CD4-positive, CD25-positive, alpha-beta regulatory T cell (primary cell): ENCODE measurements around the gene OASL. TPM values are rescaled to one million over a fixed set of nuclear protein-coding genes. Genes with fewer than 3 reads are reported as not detected.
"Not testable (repeated sequence)": the region's sequence is repeated elsewhere in the genome, so short reads cannot be mapped to it uniquely, and the experiment has no call there.

Experiments used
- ATAC-seq, 2 donors: fragments of 150-1000 bp; cut with Tn5 transposase; one replicate each; pipeline ENCODE4 v1.10.0; 2021; ENCODE audit warnings: low read depth in 2 of 2, moderate number of reproducible peaks in 2 of 2, moderate library complexity in 1 of 2
- DNase-seq, 3 donors: peaks; one replicate each; pipeline versions ENCODE4 v3.0.0 to v3.0.0-alpha.2; 2012 to 2022; ENCODE audit warnings: mixed read lengths in 1 of 3
- H3K27ac ChIP-seq: one replicate; pipeline ENCODE4 v1.7.0; 2013; ENCODE audit warnings: mild to moderate bottlenecking, low read length; ENCODE audit not compliant: insufficient read depth, poor library complexity, severe bottlenecking
- H3K27me3 ChIP-seq: one replicate; pipeline ENCODE4 v1.7.0; 2013; ENCODE audit warnings: low read length; ENCODE audit not compliant: control insufficient read depth, insufficient read depth
- H3K36me3 ChIP-seq: one replicate; pipeline ENCODE4 v1.7.0; 2013; ENCODE audit warnings: mild to moderate bottlenecking, low read length, moderate library complexity; ENCODE audit not compliant: control insufficient read depth, insufficient read depth
- H3K4me1 ChIP-seq: 2 replicates; pipeline ENCODE4 v1.7.0; 2013; ENCODE audit warnings: mild to moderate bottlenecking, low read length; ENCODE audit not compliant: insufficient read depth, control insufficient read depth, poor library complexity, severe bottlenecking
- H3K4me3 ChIP-seq: one replicate; pipeline ENCODE4 v1.7.0; 2013; ENCODE audit warnings: low read depth, mild to moderate bottlenecking, low read length, moderate library complexity
- H3K9me3 ChIP-seq, 2 experiments: 1 replicate in 1 of 2; 2 replicates in 1 of 2; pipeline ENCODE4 v1.7.0; 2013; ENCODE audit warnings: low read length in 2 of 2, mild to moderate bottlenecking in 1 of 2, moderate library complexity in 1 of 2; ENCODE audit not compliant: control insufficient read depth in 2 of 2
- H3K27ac Mint-ChIP-seq, 3 donors: one replicate each; pipeline ENCODE4 v1.8.0; 2020 to 2022; ENCODE audit warnings: mild to moderate bottlenecking in 3 of 3, mixed read lengths in 3 of 3, moderate library complexity in 2 of 3
- H3K27me3 Mint-ChIP-seq: one replicate; pipeline ENCODE4 v1.8.0; 2022; ENCODE audit warnings: mild to moderate bottlenecking, mixed read lengths
- H3K36me3 Mint-ChIP-seq: one replicate; pipeline ENCODE4 v1.8.0; 2020; ENCODE audit warnings: mixed read lengths
- H3K4me1 Mint-ChIP-seq, 4 donors: one replicate each; pipeline ENCODE4 v1.8.0; 2020 to 2022; ENCODE audit warnings: mixed read lengths in 4 of 4, mild to moderate bottlenecking in 1 of 4
- H3K4me3 Mint-ChIP-seq, 4 donors: one replicate each; pipeline ENCODE4 v1.8.0; 2020 to 2022; ENCODE audit warnings: mild to moderate bottlenecking in 4 of 4, mixed read lengths in 4 of 4, moderate library complexity in 3 of 4
- H3K9me3 Mint-ChIP-seq, 7 donors: one replicate each; pipeline ENCODE4 v1.8.0; 2020 to 2022; ENCODE audit warnings: mixed read lengths in 7 of 7, mild to moderate bottlenecking in 3 of 7, moderate library complexity in 2 of 7
- polyA plus RNA-seq, 4 donors: library from polyadenylated mRNA; unstranded; fragments of 300-500 nt; fragmentation: Illumina TruSeq; gene quantifications; one replicate each; pipeline ENCODE4 v1.2.3, GENCODE V29; 2021
- total RNA-seq: library from RNA; stranded (reverse); gene quantifications from one replicate; pipeline ENCODE4 v1.2.3, GENCODE V29; 2022

Gene OASL
- total and polyA plus RNA-seq, 5 donors from 2014 or later = 9.0 to 19.3 (median 11.7) TPM

DNA sequence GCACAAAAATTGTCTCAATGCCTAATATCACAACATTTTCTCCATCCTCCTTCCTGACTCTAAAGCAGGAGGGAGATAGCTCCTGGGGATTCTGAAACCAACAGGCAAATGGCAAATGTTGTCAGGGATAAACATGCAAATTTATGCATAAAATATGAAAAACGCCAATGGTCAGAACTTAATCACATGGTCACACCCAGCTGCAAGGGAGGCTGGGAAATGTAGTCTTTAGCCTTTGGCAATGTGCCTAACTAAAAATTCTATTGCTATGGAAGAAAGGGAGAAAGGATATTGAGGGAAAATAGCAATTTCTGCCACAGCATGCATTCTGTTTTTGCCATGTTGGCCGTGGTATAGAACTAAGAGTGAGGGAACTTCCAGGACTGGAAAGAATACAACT lies 11.7 kb upstream of the OASL start:
- H3K4me1 ChIP-seq = no peaks in the 10 kb centered on the region
- no peaks in the 10 kb centered on the region for H3K9me3 Mint-ChIP-seq
- no peaks in the 10 kb centered on the region for H3K9me3 ChIP-seq
- H3K27ac ChIP-seq = no peak overlapping the region
- no peaks in the 10 kb centered on the region for H3K36me3 ChIP-seq
- no peak for DNase-seq
- peaks cover 5% of the 10 kb centered on the region for H3K27me3 Mint-ChIP-seq
- no peak overlapping the region for H3K27ac Mint-ChIP-seq
- H3K4me3 ChIP-seq = no peak overlapping the region
- H3K4me1 Mint-ChIP-seq = peaks cover 0 to 7% (median 5%) of the 10 kb centered on the region in 4 donors
- no peaks in the 10 kb centered on the region for H3K36me3 Mint-ChIP-seq
- H3K27me3 ChIP-seq = peaks cover 2% of the 10 kb centered on the region
- H3K4me3 Mint-ChIP-seq = no peak overlapping the region
- ATAC-seq = no peak

DNA sequence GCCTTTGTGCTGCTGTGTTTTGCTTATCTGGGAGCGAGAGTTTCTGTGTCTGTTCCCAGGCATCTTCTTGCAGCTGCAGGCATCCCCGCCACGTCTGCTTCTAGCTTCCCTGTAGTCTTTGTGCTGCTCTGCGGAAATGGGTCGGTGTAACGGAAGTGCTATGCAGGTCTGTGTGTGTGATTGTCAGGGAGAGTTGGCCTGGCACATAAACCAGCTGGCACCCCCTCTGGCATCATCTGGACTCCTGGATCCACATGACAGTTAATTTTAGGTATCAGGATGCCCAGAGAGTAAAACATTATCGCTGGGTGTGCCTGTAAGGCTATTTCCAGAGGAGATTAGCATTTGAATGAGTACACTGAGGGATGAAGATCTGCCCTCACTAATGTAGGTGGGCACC lies 9.4 kb upstream of the OASL start:
- Histone ChIP-seq H3K27me3 (peaks cover 4% of the 10 kb centered on the region), H3K4me1 (no peaks in the 10 kb centered on the region), H3K27ac (no peak overlapping the region), H3K4me3 (no peak overlapping the region), H3K36me3 (no peaks in the 10 kb centered on the region), H3K9me3 (no peaks in the 10 kb centered on the region)
- no peak for ATAC-seq
- Mint-ChIP-seq H3K27ac (peak overlapping the region in 1 of 3 donors; percentile 97), H3K27me3 (peaks cover 18% of the 10 kb centered on the region), H3K36me3 (no peaks in the 10 kb centered on the region), H3K4me1 (peaks cover 0 to 10% (median 5%) of the 10 kb centered on the region in 4 donors), H3K4me3 (peak overlapping the region in 3 of 4 donors; percentile 77 to 82 (median 79)), H3K9me3 (peaks cover 0 to 1% (median 0%) of the 10 kb centered on the region in 7 donors)
- peak in 1 of 3 donors; percentile 18 for DNase-seq

DNA sequence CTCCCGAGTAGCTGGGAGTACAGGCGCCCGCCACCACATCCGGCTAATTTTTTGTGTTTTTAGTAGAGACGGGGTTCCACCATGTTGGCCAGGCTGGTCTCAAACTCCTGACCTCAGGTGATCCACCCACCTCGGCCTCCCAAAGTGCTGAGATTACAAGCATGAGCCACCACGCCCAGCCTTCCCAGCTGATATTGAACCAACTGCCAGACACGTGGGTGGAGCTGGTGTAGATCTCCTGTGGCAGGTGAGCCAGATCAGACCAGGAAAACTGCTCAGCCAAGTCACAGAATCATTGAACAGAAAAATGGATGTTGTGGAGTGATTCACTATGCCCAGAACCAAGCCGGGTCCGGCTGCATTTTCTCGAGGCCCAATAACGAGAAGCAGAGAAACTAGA lies 8.4 kb upstream of the OASL start:
- not testable (repeated sequence) for H3K9me3 ChIP-seq, H3K4me1 ChIP-seq, ATAC-seq, H3K27me3 ChIP-seq, H3K36me3 Mint-ChIP-seq, H3K4me3 Mint-ChIP-seq, H3K4me1 Mint-ChIP-seq, H3K4me3 ChIP-seq, DNase-seq, H3K27ac Mint-ChIP-seq, H3K9me3 Mint-ChIP-seq, H3K36me3 ChIP-seq, H3K27ac ChIP-seq
- peaks cover 28% of the 10 kb centered on the region for H3K27me3 Mint-ChIP-seq

DNA sequence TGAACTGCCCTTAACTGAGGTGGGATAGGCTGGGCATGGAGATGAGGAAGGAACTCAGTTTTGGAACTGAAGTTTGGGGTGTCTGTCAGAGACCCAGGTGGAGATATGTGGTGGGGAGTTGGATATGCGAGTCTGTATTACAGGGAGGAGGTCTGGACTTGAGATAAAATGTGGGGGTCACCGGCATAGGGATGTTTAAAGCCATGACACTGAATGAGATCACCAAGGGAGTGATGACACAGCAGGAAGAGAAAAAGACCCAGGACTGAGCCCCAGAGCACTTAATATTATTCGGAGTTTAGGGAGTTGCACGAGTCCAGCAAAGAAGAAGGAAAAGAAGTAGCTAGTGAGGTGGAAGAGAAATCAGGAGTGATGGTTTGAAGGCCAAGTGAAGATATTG lies 4.0 kb upstream of the OASL start:
- Mint-ChIP-seq H3K4me3 (peak overlapping the region in 2 of 4 donors; percentile 71 to 78), H3K27ac (no peak overlapping the region), H3K27me3 (peaks cover 29% of the 10 kb centered on the region), H3K9me3 (peaks cover 0 to 3% (median 0%) of the 10 kb centered on the region in 7 donors), H3K4me1 (peaks cover 5 to 24% (median 15%) of the 10 kb centered on the region in 4 donors), H3K36me3 (no peaks in the 10 kb centered on the region)
- DNase-seq (no peak), ATAC-seq (no peak)
- H3K36me3 ChIP-seq = no peaks in the 10 kb centered on the region
- H3K27ac ChIP-seq = no peak overlapping the region
- H3K4me3 ChIP-seq = no peak overlapping the region
- no peaks in the 10 kb centered on the region for H3K9me3 ChIP-seq
- H3K4me1 ChIP-seq = peaks cover 10% of the 10 kb centered on the region
- H3K27me3 ChIP-seq = peaks cover 2% of the 10 kb centered on the region

DNA sequence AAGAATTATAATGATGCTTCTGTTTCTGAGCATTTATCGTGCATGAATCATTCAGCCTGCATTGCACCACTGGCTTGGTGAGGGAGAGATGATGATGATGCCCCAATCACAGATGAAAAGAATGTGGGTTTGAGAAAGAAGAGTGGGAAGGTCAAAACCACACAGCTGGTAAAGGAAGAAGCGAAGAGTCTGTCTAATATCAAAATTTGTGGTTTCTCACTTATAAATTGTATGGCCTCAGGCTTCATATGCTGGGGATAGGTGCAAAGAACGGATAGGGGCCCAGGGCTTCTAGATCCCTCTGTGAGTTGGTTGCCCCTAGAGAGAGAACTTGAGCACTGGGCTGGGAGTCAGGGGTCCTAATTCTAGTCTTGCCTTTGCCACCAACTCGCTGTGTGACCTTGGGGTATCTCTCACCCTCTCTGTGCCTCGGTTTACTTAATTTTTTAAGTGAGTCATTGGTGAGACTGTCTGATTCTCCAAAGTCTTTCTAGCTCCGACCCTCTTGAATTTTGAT lies 2.2 kb downstream of the OASL start:
- H3K4me1 Mint-ChIP-seq = peaks cover 30 to 70% (median 39%) of the 10 kb centered on the region in 4 donors

DNA sequence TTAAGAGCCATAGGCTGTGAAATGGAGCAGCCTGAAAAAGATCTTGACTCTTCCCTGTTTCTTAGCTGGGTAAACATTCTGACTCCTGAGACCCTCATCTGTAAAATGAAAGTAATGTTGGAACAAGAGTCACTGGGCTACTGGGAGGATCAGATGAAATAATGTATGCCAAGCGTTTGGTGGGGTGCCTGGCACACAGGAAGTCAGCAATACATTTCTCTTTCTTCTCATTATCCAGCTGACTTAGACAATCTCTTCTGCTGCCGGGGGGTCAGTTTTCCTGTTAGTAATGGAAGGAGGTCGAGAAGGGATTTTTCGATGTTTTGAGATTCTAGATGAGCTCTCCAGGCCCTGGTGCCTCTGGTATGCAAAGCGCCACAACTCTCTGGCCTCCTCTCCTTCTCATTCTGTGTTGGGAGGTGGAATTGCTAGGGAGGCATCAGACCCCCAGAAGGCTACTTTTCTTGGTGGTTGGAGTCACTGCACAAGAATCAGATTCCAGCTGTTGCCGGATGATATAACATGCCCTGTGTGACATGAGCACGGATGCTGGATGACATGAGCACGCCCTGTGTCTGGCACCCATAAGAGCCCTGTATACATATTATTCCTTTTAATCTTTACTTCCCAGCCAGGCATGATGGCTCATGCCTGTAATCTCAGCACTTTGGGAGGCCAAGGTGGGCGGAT lies 4.3 kb downstream of the OASL start:
- Histone ChIP-seq H3K27me3 (no peaks in the 10 kb centered on the region), H3K4me3 (peak overlapping the region; percentile 65), H3K36me3 (peaks cover 2% of the 10 kb centered on the region), H3K27ac (peak overlapping the region; percentile 75), H3K4me1 (peaks cover 60% of the 10 kb centered on the region), H3K9me3 (no peaks in the 10 kb centered on the region)
- H3K4me1 Mint-ChIP-seq = peaks cover 29 to 68% (median 39%) of the 10 kb centered on the region in 4 donors
- peak overlapping the region; percentile 92 to 97 (median 94) for H3K27ac Mint-ChIP-seq
- peak overlapping the region; percentile 72 to 90 (median 80) for H3K4me3 Mint-ChIP-seq
- peak in 1 of 3 donors; percentile 48 for DNase-seq
- H3K9me3 Mint-ChIP-seq = peaks cover 0 to 3% (median 0%) of the 10 kb centered on the region in 7 donors
- no peak for ATAC-seq
- no peaks in the 10 kb centered on the region for H3K27me3 Mint-ChIP-seq
- H3K36me3 Mint-ChIP-seq = peaks cover 15% of the 10 kb centered on the region

More for the DNA sequence above, 2.2 kb downstream of the OASL start:
- Histone ChIP-seq H3K36me3 (no peaks in the 10 kb centered on the region), H3K4me1 (peaks cover 60% of the 10 kb centered on the region), H3K27me3 (no peaks in the 10 kb centered on the region), H3K9me3 (no peaks in the 10 kb centered on the region), H3K27ac (peak overlapping the region; percentile 41), H3K4me3 (peak overlapping the region; percentile 58)
- Mint-ChIP-seq H3K27ac (peak overlapping the region; percentile 77 to 88 (median 86)), H3K36me3 (peaks cover 10% of the 10 kb centered on the region), H3K27me3 (no peaks in the 10 kb centered on the region), H3K9me3 (peaks cover 0 to 3% (median 0%) of the 10 kb centered on the region in 7 donors), H3K4me3 (peak overlapping the region; percentile 90 to 98 (median 98))
- DNase-seq (peak in 1 of 3 donors; percentile 22), ATAC-seq (no peak)

DNA sequence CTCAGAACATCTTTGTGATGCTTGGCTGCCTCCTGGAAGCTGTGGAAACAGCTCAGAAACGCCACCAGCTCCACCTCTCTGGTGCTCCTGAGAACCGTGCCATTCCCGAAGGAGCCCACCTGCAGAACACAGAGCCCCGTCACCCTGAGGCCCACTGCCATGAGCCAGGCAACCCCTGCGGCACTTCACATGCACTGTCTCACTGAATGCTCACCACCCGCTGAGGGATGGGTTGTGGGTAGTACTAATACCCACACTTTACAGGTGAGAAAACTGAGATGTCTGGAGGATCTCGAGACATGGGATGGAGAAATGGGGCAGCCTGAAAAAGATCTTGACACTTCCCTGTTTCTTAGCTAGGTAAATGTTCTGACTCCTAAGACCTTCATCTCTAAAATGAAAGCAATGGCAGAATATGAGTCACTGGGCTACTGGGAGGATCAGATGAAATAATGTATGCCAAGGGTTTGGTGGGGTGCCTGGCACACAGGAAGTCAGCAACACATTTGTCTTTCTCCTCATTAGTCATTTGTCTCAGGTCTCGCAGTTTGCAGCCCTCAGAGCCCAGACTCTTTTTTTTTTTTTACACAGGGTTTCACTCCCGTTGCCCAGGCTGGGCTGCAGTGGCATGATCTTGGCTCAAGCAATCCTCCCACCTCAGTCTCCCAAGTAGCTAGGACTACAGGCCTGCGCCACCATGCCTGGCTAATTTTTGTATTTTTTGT lies 5.3 kb downstream of the OASL start:
- Histone ChIP-seq H3K36me3 (peaks cover 4% of the 10 kb centered on the region), H3K27me3 (no peaks in the 10 kb centered on the region), H3K4me3 (peak overlapping the region; percentile 47), H3K27ac (peak overlapping the region; percentile 75), H3K4me1 (peaks cover 55% of the 10 kb centered on the region), H3K9me3 (no peaks in the 10 kb centered on the region)
- H3K9me3 Mint-ChIP-seq = peaks cover 0 to 3% (median 0%) of the 10 kb centered on the region in 7 donors
- H3K4me1 Mint-ChIP-seq = peaks cover 28 to 59% (median 33%) of the 10 kb centered on the region in 4 donors
- DNase-seq (peak; percentile 35 to 91 (median 55)), ATAC-seq (peak; percentile 89 to 94)
- peak overlapping the region; percentile 92 to 97 (median 94) for H3K27ac Mint-ChIP-seq
- peak overlapping the region; percentile 72 to 90 (median 75) for H3K4me3 Mint-ChIP-seq
- H3K36me3 Mint-ChIP-seq = peaks cover 15% of the 10 kb centered on the region
- no peaks in the 10 kb centered on the region for H3K27me3 Mint-ChIP-seq
